Activated B cell treated with CpG ODN at 0.5 μM for 24 hours (primary cell): Measurements from ENCODE around the gene CDT1. TPM values are rescaled to one million over a fixed set of nuclear protein-coding genes. Genes with fewer than 3 reads are reported as not detected.

Experiments used
- ATAC-seq: fragments of 200-7000 bp; cut with Tn5 transposase; one replicate; pipeline ENCODE4 v1.10.0; 2021; ENCODE audit warnings: low read depth, mild to moderate bottlenecking, moderate library complexity
- CTCF ChIA-PET: fragments of 350-600 bp; sonication (Branson Sonifier 250); formaldehyde crosslinking; loops from one replicate; lab custom pipeline; 2021; ENCODE audit warnings: antibody characterized with exemption; lab: Charles Lee
- POLR2A ChIA-PET: fragments of 350-600 bp; sonication (Branson Sonifier 250); formaldehyde crosslinking; loops from one replicate; lab custom pipeline; 2021; ENCODE audit warnings: antibody characterized with exemption; lab: Charles Lee
- DNase-seq: peaks from one replicate; pipeline ENCODE4 v3.0.0; 2022
- H3K27ac Mint-ChIP-seq: one replicate; pipeline ENCODE4 v1.8.0; 2020; ENCODE audit warnings: mixed read lengths
- H3K27me3 Mint-ChIP-seq: one replicate; pipeline ENCODE4 v1.8.0; 2021; ENCODE audit warnings: mixed read lengths
- H3K36me3 Mint-ChIP-seq: one replicate; pipeline ENCODE4 v1.8.0; 2021; ENCODE audit warnings: low read depth, mixed read lengths
- H3K4me1 Mint-ChIP-seq: one replicate; pipeline ENCODE4 v1.8.0; 2021; ENCODE audit warnings: mixed read lengths
- H3K4me3 Mint-ChIP-seq: one replicate; pipeline ENCODE4 v1.8.0; 2020; ENCODE audit warnings: mild to moderate bottlenecking, mixed read lengths
- H3K9me3 Mint-ChIP-seq: one replicate; pipeline ENCODE4 v1.8.0; 2020; ENCODE audit warnings: mixed read lengths
- CTCF ChIP-seq: fragments of 200-600 bp; IDR thresholded peaks from one replicate; pipeline ENCODE4 v1.8.0; 2022; ENCODE audit warnings: antibody characterized with exemption, mild to moderate bottlenecking
- intact Hi-C: fragments of 100-400 bp; cut with micrococcal nuclease; formaldehyde crosslinking; loops from one replicate; pipeline ENCODE4 v1.15.1; 2024
- total RNA-seq: library from RNA; stranded (reverse); gene quantifications from 2 replicates; pipeline ENCODE4 v1.2.3, GENCODE V29; 2022

The CDT1 gene
- total RNA-seq, 1 donor from 2014 or later: 4.3 TPM

DNA sequence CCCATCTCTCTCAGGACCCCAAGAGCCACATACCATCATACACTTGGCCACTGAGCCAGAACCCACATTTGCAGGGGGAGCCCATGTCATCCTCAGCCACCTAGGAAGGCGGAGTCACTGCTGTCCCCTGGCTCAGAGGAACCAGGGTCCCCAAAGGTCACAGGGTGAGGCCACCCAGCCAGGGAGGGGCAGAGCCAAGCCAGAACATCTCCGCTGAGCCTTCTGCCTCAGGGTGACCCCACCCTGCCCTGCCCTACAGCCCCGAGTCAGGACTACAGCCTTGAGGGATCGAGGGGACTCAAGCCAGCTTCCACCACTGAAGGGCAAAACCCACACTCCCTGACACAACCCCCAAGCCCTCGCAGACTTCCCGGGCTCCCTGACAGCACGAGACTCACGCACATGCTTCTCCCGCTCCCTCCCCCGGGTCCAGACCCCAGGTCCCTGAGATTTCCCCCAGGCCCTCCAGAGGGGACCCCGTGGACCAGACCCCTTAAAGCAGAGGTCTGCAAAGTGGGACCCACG is 36.0 kb upstream of the CDT1 start:
- TF ChIP-seq CTCF: no peak
- ChIA-PET POLR2A (interaction anchor here (0.9 to 1.3 kb wide), 5 partner anchors 13 to 90 kb away, joined by 4 to 7 read pairs (median 6); partner anchors contain the start of genes PIEZO1 and TRAPPC2L), CTCF (interaction anchor here (0.5 to 2.4 kb wide), 3 partner anchors 25 to 91 kb away, joined by 3 to 11 read pairs (median 4); no protein-coding TSS in a partner anchor)
- H3K27ac Mint-ChIP-seq: peak overlapping the region; percentile 73
- H3K36me3 Mint-ChIP-seq: peaks cover 5% of the 10 kb centered on the region
- peak overlapping the region; percentile 68 for H3K4me3 Mint-ChIP-seq
- peaks cover 57% of the 10 kb centered on the region for H3K4me1 Mint-ChIP-seq
- H3K27me3 Mint-ChIP-seq: no peaks in the 10 kb centered on the region
- ATAC-seq: no peak
- no peaks in the 10 kb centered on the region for H3K9me3 Mint-ChIP-seq
- intact Hi-C loops: loop anchor here (2.0 kb wide), 2 partner anchors 13 to 23 kb away; no protein-coding TSS in a partner anchor
- DNase-seq: no peak

DNA sequence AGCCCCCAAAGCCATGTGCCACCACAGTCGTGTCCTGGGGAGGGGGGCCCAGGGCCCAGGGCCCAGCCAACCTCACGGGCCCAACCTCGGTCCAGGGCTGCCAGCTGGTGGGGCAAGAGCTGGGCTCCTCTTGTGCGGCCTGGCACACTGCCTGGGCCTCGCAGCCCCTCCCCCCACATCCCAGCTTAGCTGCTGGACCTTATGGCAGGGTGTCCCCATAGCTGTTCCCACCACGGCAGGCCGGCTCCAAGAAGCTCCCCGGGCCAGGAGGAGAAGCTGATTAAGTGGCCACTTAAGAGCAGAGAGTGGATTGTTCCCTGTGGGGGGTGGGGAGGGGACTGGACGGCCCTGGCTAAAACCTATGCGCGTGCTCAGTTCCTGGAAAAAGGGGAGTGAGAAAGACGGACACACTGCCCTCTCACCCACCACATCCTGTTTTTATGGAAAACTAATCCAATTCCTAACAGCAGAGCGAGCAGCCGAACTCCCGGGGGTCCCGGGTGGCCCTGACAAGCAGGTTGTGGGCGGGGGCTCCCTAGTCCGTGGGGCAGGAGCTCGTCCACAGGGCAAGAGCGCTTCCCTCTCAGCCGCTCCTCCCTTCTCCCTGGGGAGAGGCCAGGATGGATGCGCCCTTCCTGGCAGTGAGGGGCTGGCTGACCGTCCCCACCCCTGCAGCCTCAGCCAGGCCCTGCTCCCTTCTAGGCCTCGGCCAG is 35.4 kb upstream of the CDT1 start:
- DNase-seq (no peak), ATAC-seq (no peak)
- Mint-ChIP-seq H3K9me3 (no peaks in the 10 kb centered on the region), H3K4me1 (peaks cover 60% of the 10 kb centered on the region), H3K36me3 (peaks cover 5% of the 10 kb centered on the region), H3K4me3 (no peak overlapping the region), H3K27me3 (no peaks in the 10 kb centered on the region), H3K27ac (no peak overlapping the region)
- POLR2A ChIA-PET: interaction anchor here (1.0 to 1.3 kb wide), 3 partner anchors 13 to 17 kb away, joined by 6 to 7 read pairs (median 7); partner anchors contain the start of gene PIEZO1
- CTCF ChIA-PET: no interaction called here
- intact Hi-C loops: loop anchor here (2.0 kb wide), 1 partner anchor 23 kb away; no protein-coding TSS in a partner anchor
- no peak for TF ChIP-seq CTCF

GRCh38 chr16:88769617-88770460 is 33.8 kb upstream of the CDT1 start:
- intact Hi-C loops: loop anchor here (2.0 kb wide), 1 partner anchor 25 kb away; no protein-coding TSS in a partner anchor
- no peaks in the 10 kb centered on the region for H3K27me3 Mint-ChIP-seq
- ATAC-seq (peak; percentile 74), DNase-seq (peak; percentile 61)
- H3K27ac Mint-ChIP-seq: peak overlapping the region; percentile 24
- peak overlapping the region; percentile 24 for H3K4me3 Mint-ChIP-seq
- H3K36me3 Mint-ChIP-seq: no peaks in the 10 kb centered on the region
- no peaks in the 10 kb centered on the region for H3K9me3 Mint-ChIP-seq
- peaks cover 65% of the 10 kb centered on the region for H3K4me1 Mint-ChIP-seq
- CTCF ChIA-PET: interaction anchor here (0.7 to 2.6 kb wide), 4 partner anchors 10 to 26 kb away, joined by 3 to 9 read pairs (median 3); no protein-coding TSS in a partner anchor
- no peak for TF ChIP-seq CTCF
- POLR2A ChIA-PET: interaction anchor here (0.6 to 3.4 kb wide), 6 partner anchors 10 to 33 kb away, joined by 3 to 30 read pairs (median 8); no protein-coding TSS in a partner anchor

DNA sequence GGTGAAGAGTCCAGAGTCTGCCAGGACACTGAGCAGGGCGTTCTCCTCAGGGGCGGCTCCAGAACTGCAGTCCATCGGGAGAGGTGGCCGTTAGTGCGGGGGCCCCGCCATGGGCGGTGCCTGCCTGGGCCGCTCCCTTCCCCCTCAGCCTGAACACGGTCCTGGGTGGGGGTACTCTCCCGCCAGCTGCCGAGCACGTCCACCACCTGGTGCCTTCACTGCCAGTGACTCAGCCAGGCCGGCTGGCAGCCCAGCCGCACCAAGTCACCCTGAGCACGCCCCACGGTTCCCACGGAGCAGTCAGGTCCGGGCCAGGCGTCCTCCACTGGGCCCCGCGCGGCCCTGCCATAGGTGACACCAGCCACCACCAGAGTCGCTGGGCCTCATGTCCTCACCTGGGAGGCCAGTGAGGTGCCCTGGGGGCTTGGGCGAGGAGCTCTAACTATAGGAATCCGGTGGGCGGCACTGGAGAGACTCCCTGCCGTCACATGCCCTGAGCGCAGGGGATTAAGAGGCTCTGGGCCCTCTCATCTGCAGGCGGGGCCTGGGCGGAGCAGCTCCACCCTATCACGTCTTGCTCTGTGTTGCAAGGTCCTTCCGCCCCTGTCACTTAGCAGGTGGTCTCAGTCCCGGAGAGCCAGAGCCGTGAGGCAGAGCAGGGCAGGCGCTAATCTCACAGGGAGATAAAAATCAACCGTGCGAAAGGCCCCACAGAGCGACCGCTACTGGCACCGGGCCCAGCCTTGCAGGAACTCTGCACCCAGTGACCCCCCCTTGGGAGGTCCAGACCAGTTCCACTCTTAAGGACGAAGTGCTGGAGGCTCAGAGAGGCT is 32.9 kb upstream of the CDT1 start:
- TF ChIP-seq CTCF: no peak
- no peaks in the 10 kb centered on the region for H3K36me3 Mint-ChIP-seq
- DNase-seq (peak; percentile 43), ATAC-seq (peak; percentile 54)
- peak overlapping the region; percentile 35 for H3K27ac Mint-ChIP-seq
- peak overlapping the region; percentile 19 for H3K4me3 Mint-ChIP-seq
- ChIA-PET POLR2A (interaction anchor here (1.1 to 3.4 kb wide), 4 partner anchors 11 to 32 kb away, joined by 6 to 30 read pairs (median 12); no protein-coding TSS in a partner anchor), CTCF (interaction anchor here (2.6 kb wide), 1 partner anchor 10 kb away, joined by 9 read pairs; no protein-coding TSS in a partner anchor)
- intact Hi-C loops: no loop called here
- H3K9me3 Mint-ChIP-seq: no peaks in the 10 kb centered on the region
- peaks cover 61% of the 10 kb centered on the region for H3K4me1 Mint-ChIP-seq
- H3K27me3 Mint-ChIP-seq: no peaks in the 10 kb centered on the region
